CD4-positive, alpha-beta memory T cell (primary cell): ENCODE measurements around the gene HEG1. TPM values are rescaled to one million over a fixed set of nuclear protein-coding genes. Genes with fewer than 3 reads are reported as not detected.

ENCODE experiments used
- CTCF ChIA-PET: fragments of 350-600 bp; sonication (Branson Sonifier 250); formaldehyde crosslinking; loops from one replicate; lab custom pipeline; 2021; ENCODE audit warnings: inconsistent platforms; ENCODE audit not compliant: partially characterized antibody; lab: Charles Lee
- POLR2A ChIA-PET: fragments of 350-600 bp; sonication (Branson Sonifier 250); formaldehyde crosslinking; loops from one replicate; lab custom pipeline; 2021; ENCODE audit not compliant: partially characterized antibody; lab: Charles Lee
- DNase-seq, 5 donors: peaks; one replicate each; pipeline versions ENCODE4 v3.0.0 to v3.0.0-alpha.2; 2020 to 2022; ENCODE audit warnings: mixed read lengths in 1 of 5
- H3K27ac ChIP-seq: one replicate; pipeline ENCODE4 v1.7.0; 2013; ENCODE audit warnings: low read depth, low read length
- H3K27me3 ChIP-seq: 2 replicates; pipeline ENCODE4 v1.7.0; 2013; ENCODE audit warnings: mild to moderate bottlenecking, low read length, moderate library complexity; ENCODE audit not compliant: insufficient read depth
- H3K36me3 ChIP-seq: 2 replicates; pipeline ENCODE4 v1.7.0; 2013; ENCODE audit warnings: mild to moderate bottlenecking, low read length, moderate library complexity; ENCODE audit not compliant: insufficient read depth
- H3K4me1 ChIP-seq: 2 replicates; pipeline ENCODE4 v1.7.0; 2013; ENCODE audit warnings: mild to moderate bottlenecking, low read length, moderate library complexity; ENCODE audit not compliant: insufficient read depth
- H3K4me3 ChIP-seq, 2 donors: one replicate each; pipeline ENCODE4 v1.7.0; 2013; ENCODE audit warnings: low read length in 2 of 2, mild to moderate bottlenecking in 1 of 2
- H3K9me3 ChIP-seq, 2 donors: one replicate each; pipeline ENCODE4 v1.7.0; 2013; ENCODE audit warnings: low read length in 2 of 2, control low read depth in 1 of 2; ENCODE audit not compliant: control insufficient read depth in 1 of 2
- H3K27ac Mint-ChIP-seq, 7 donors: one replicate each; pipeline ENCODE4 v1.8.0; 2020 to 2021; ENCODE audit warnings: mixed read lengths in 7 of 7, mild to moderate bottlenecking in 6 of 7, inconsistent platforms in 3 of 7, moderate library complexity in 3 of 7
- H3K27me3 Mint-ChIP-seq, 2 donors: one replicate each; pipeline ENCODE4 v1.8.0; 2020 to 2021; ENCODE audit warnings: mixed read lengths in 2 of 2
- H3K36me3 Mint-ChIP-seq, 2 donors: one replicate each; pipeline ENCODE4 v1.8.0; 2020 to 2021; ENCODE audit warnings: mixed read lengths in 2 of 2, inconsistent platforms in 1 of 2, mild to moderate bottlenecking in 1 of 2
- H3K4me1 Mint-ChIP-seq, 4 donors: one replicate each; pipeline ENCODE4 v1.8.0; 2020 to 2021; ENCODE audit warnings: mixed read lengths in 4 of 4, mild to moderate bottlenecking in 1 of 4
- H3K4me3 Mint-ChIP-seq, 8 donors: one replicate each; pipeline ENCODE4 v1.8.0; 2020 to 2021; ENCODE audit warnings: mixed read lengths in 8 of 8, mild to moderate bottlenecking in 7 of 8, moderate library complexity in 6 of 8, inconsistent platforms in 3 of 8
- H3K9me3 Mint-ChIP-seq, 8 donors: one replicate each; pipeline ENCODE4 v1.8.0; 2020 to 2021; ENCODE audit warnings: mixed read lengths in 8 of 8, mild to moderate bottlenecking in 5 of 8, inconsistent platforms in 3 of 8, moderate library complexity in 1 of 8
- intact Hi-C: fragments of 100-400 bp; cut with micrococcal nuclease; formaldehyde crosslinking; loops from one replicate; pipeline ENCODE4 v1.15.1; 2023
- polyA plus RNA-seq, 2 donors: library from polyadenylated mRNA; unstranded; fragments of 300-500 nt; fragmentation: Illumina TruSeq; gene quantifications; one replicate each; pipeline ENCODE4 v1.2.3, GENCODE V29; 2021
- total RNA-seq, 2 experiments: library from RNA; stranded (reverse); gene quantifications; one replicate each; pipeline ENCODE4 v1.2.3, GENCODE V29; 2021

The HEG1 gene
- total and polyA plus RNA-seq, 4 experiments from 2014 or later: 1.1 to 21.7 (median 12.5) TPM

- no peak for DNase-seq
- intact Hi-C loops: no loop called here
- Histone ChIP-seq H3K4me3 (no peak overlapping the region), H3K36me3 (peaks cover 7% of the 10 kb centered on the region), H3K4me1 (no peaks in the 10 kb centered on the region), H3K27ac (no peak overlapping the region), H3K9me3 (no peaks in the 10 kb centered on the region), H3K27me3 (no peaks in the 10 kb centered on the region)
- ChIA-PET CTCF (no interaction called here), POLR2A (no interaction called here)
- H3K27me3 Mint-ChIP-seq: no peaks in the 10 kb centered on the region
- H3K9me3 Mint-ChIP-seq: no peaks in the 10 kb centered on the region
- no peak overlapping the region for H3K4me3 Mint-ChIP-seq
- peaks cover 0 to 4% (median 0%) of the 10 kb centered on the region in 4 donors for H3K4me1 Mint-ChIP-seq
- H3K27ac Mint-ChIP-seq: peak overlapping the region in 1 of 7 donors; percentile 30
- peaks cover 40 to 59% of the 10 kb centered on the region in 2 donors for H3K36me3 Mint-ChIP-seq
Measured at GRCh38 chr3:124986192-124987143, 69.3 kb downstream of the HEG1 start.

GRCh38 chr3:124985349-124985748, 70.4 kb downstream of the HEG1 start:
- Mint-ChIP-seq H3K36me3 (peaks cover 34 to 53% of the 10 kb centered on the region in 2 donors), H3K27me3 (no peaks in the 10 kb centered on the region), H3K4me1 (peaks cover 0 to 4% (median 0%) of the 10 kb centered on the region in 4 donors), H3K4me3 (no peak overlapping the region), H3K27ac (no peak overlapping the region), H3K9me3 (no peaks in the 10 kb centered on the region)
- DNase-seq: no peak
- H3K9me3 ChIP-seq: no peaks in the 10 kb centered on the region
- no peaks in the 10 kb centered on the region for H3K27me3 ChIP-seq
- no peaks in the 10 kb centered on the region for H3K4me1 ChIP-seq
- H3K4me3 ChIP-seq: no peak overlapping the region
- CTCF ChIA-PET: no interaction called here
- POLR2A ChIA-PET: no interaction called here
- H3K36me3 ChIP-seq: peaks cover 7% of the 10 kb centered on the region
- H3K27ac ChIP-seq: no peak overlapping the region
- intact Hi-C loops: no loop called here

- Mint-ChIP-seq H3K36me3 (peaks cover 29 to 50% of the 10 kb centered on the region in 2 donors), H3K4me3 (no peak overlapping the region), H3K27me3 (no peaks in the 10 kb centered on the region), H3K9me3 (no peaks in the 10 kb centered on the region), H3K27ac (no peak overlapping the region), H3K4me1 (peaks cover 0 to under 1% (median 0%) of the 10 kb centered on the region in 4 donors)
- ChIA-PET POLR2A (no interaction called here), CTCF (no interaction called here)
- Histone ChIP-seq H3K4me3 (no peak overlapping the region), H3K4me1 (no peaks in the 10 kb centered on the region), H3K27ac (no peak overlapping the region), H3K27me3 (no peaks in the 10 kb centered on the region), H3K36me3 (peaks cover 7% of the 10 kb centered on the region), H3K9me3 (no peaks in the 10 kb centered on the region)
- intact Hi-C loops: no loop called here
- no peak for DNase-seq
Measured at GRCh38 chr3:124984754-124985153, 71.0 kb downstream of the HEG1 start.

- no peaks in the 10 kb centered on the region for H3K9me3 Mint-ChIP-seq
- peak overlapping the region in 1 of 7 donors; percentile 27 for H3K27ac Mint-ChIP-seq
Measured at GRCh38 chr3:124982855-124983254, 72.9 kb downstream of the HEG1 start.

GRCh38 chr3:124981472-124981871, 74.3 kb downstream of the HEG1 start:
- H3K4me1 Mint-ChIP-seq: peaks cover 0 to 2% (median 0%) of the 10 kb centered on the region in 4 donors
- intact Hi-C loops: no loop called here

More at GRCh38 chr3:124982855-124983254, 72.9 kb downstream of the HEG1 start:
- ChIA-PET POLR2A (no interaction called here), CTCF (interaction anchor here (1.3 to 2.1 kb wide), 2 partner anchors 13 to 294 kb away, joined by 3 to 6 read pairs; no protein-coding TSS in a partner anchor)
- intact Hi-C loops: no loop called here
- Mint-ChIP-seq H3K36me3 (peaks cover 21 to 36% of the 10 kb centered on the region in 2 donors), H3K27me3 (no peaks in the 10 kb centered on the region), H3K4me1 (no peaks in the 10 kb centered on the region), H3K4me3 (no peak overlapping the region)
- H3K27ac ChIP-seq: no peak overlapping the region
- H3K36me3 ChIP-seq: peaks cover 7% of the 10 kb centered on the region
- no peak for DNase-seq
- H3K9me3 ChIP-seq: no peaks in the 10 kb centered on the region
- no peaks in the 10 kb centered on the region for H3K4me1 ChIP-seq
- no peak overlapping the region for H3K4me3 ChIP-seq
- H3K27me3 ChIP-seq: no peaks in the 10 kb centered on the region

GRCh38 chr3:124978627-124979026, 77.2 kb downstream of the HEG1 start:
- H3K36me3 Mint-ChIP-seq: peaks cover 47 to 56% of the 10 kb centered on the region in 2 donors

More at GRCh38 chr3:124981472-124981871, 74.3 kb downstream of the HEG1 start:
- H3K27me3 Mint-ChIP-seq: no peaks in the 10 kb centered on the region
- no peak overlapping the region for H3K27ac Mint-ChIP-seq
- DNase-seq: no peak
- H3K4me3 Mint-ChIP-seq: no peak overlapping the region
- Histone ChIP-seq H3K36me3 (peaks cover 7% of the 10 kb centered on the region), H3K27me3 (no peaks in the 10 kb centered on the region), H3K9me3 (no peaks in the 10 kb centered on the region), H3K4me3 (no peak overlapping the region), H3K4me1 (no peaks in the 10 kb centered on the region), H3K27ac (no peak overlapping the region)
- no peaks in the 10 kb centered on the region for H3K9me3 Mint-ChIP-seq
- peaks cover 35 to 46% of the 10 kb centered on the region in 2 donors for H3K36me3 Mint-ChIP-seq
- CTCF ChIA-PET: no interaction called here
- POLR2A ChIA-PET: no interaction called here

GRCh38 chr3:124976383-124976782, 79.4 kb downstream of the HEG1 start:
- Histone ChIP-seq H3K4me3 (no peak overlapping the region), H3K4me1 (no peaks in the 10 kb centered on the region), H3K27ac (no peak overlapping the region), H3K27me3 (no peaks in the 10 kb centered on the region), H3K36me3 (no peaks in the 10 kb centered on the region), H3K9me3 (no peaks in the 10 kb centered on the region)
- no peaks in the 10 kb centered on the region for H3K9me3 Mint-ChIP-seq
- H3K36me3 Mint-ChIP-seq: peaks cover 48 to 59% of the 10 kb centered on the region in 2 donors
- POLR2A ChIA-PET: no interaction called here
- intact Hi-C loops: no loop called here
- H3K27me3 Mint-ChIP-seq: no peaks in the 10 kb centered on the region
- H3K27ac Mint-ChIP-seq: no peak overlapping the region
- peaks cover 0 to 2% (median 0%) of the 10 kb centered on the region in 4 donors for H3K4me1 Mint-ChIP-seq
- H3K4me3 Mint-ChIP-seq: no peak overlapping the region
- CTCF ChIA-PET: no interaction called here
- DNase-seq: no peak

More at GRCh38 chr3:124978627-124979026, 77.2 kb downstream of the HEG1 start:
- no peaks in the 10 kb centered on the region for H3K27me3 ChIP-seq
- H3K27ac ChIP-seq: no peak overlapping the region
- ChIA-PET POLR2A (no interaction called here), CTCF (no interaction called here)
- DNase-seq: no peak
- peaks cover 4% of the 10 kb centered on the region for H3K36me3 ChIP-seq
- no peak overlapping the region for H3K4me3 ChIP-seq
- Mint-ChIP-seq H3K27me3 (no peaks in the 10 kb centered on the region), H3K9me3 (no peaks in the 10 kb centered on the region), H3K4me1 (peaks cover 0 to 2% (median 0%) of the 10 kb centered on the region in 4 donors), H3K27ac (no peak overlapping the region), H3K4me3 (no peak overlapping the region)
- H3K4me1 ChIP-seq: no peaks in the 10 kb centered on the region
- no peaks in the 10 kb centered on the region for H3K9me3 ChIP-seq
- intact Hi-C loops: no loop called here
